K562 (cell line): ENCODE data around the gene ROBO2. TPM values are rescaled to one million over a fixed set of nuclear protein-coding genes. Genes with fewer than 3 reads are reported as not detected.

Experiments
- ATAC-seq: fragments of 200-7000 bp; cut with Tn5 transposase; 3 replicates; pipeline ENCODE4 v1.9.1; 2020; ENCODE audit warnings: moderate library complexity
- BruUV-seq: library from RNA; stranded (reverse); fragments of 400-500 nt; replicated peaks from 2 replicates; lab custom pipeline; 2021; lab: Mats Ljungman, UMichigan
- CTCF ChIA-PET: fragments of 300-600 bp; formaldehyde crosslinking; extraction: SDS; loops from one replicate; lab custom pipeline; 2021; ENCODE audit warnings: low intra/inter-chr PET ratio; lab: Yijun Ruan, JAX
- POLR2A ChIA-PET: fragments of 300-600, 350-650 bp; sonication (Branson Sonifier 250); formaldehyde crosslinking; extraction: SDS; loops from one replicate; lab custom pipeline; 2021; ENCODE audit warnings: antibody characterized with exemption, inconsistent platforms; lab: Yijun Ruan, JAX
- DNase-seq, 4 experiments: peaks; one replicate each; pipeline versions ENCODE4 v3.0.0 to v3.0.0-alpha.2; 2011 to 2018; ENCODE audit warnings: low spot score in 3 of 4, mixed read lengths in 3 of 4; ENCODE audit errors: extremely low read depth in 1 of 4
- FAIRE-seq: peaks from 2 replicates; lab custom pipeline; 2011; peaks lifted over from hg19 to GRCh38; lab: Jason Lieb, UNC
- H2AFZ ChIP-seq: 2 replicates; pipeline ENCODE4 v1.6.0; 2011; ENCODE audit warnings: low read depth, low read length, control low read depth, inconsistent platforms
- H3K27ac ChIP-seq: fragments of 200-600 bp; 3 replicates; pipeline ENCODE4 v1.8.0; 2011; ENCODE audit warnings: low read depth, mild to moderate bottlenecking, control low read depth, inconsistent platforms, low read length, moderate library complexity, mixed read lengths; ENCODE audit errors: extremely low read depth
- H3K27me3 ChIP-seq, 2 experiments: fragments of 300-600 bp in 1 of 2; 2 replicates in 1 of 2; 3 replicates in 1 of 2; pipeline versions ENCODE4 v1.6.0 to v1.8.0; 2011; ENCODE audit warnings: inconsistent platforms in 2 of 2, low read length in 2 of 2, mild to moderate bottlenecking in 1 of 2, mixed read lengths in 1 of 2, moderate library complexity in 1 of 2; ENCODE audit not compliant: control insufficient read depth in 2 of 2, insufficient read depth in 2 of 2
- H3K36me3 ChIP-seq: fragments of 300-600 bp; 3 replicates; pipeline ENCODE4 v1.8.0; 2011; ENCODE audit warnings: mild to moderate bottlenecking, low read length, inconsistent platforms; ENCODE audit not compliant: control insufficient read depth, insufficient read depth
- H3K4me1 ChIP-seq, 2 experiments: fragments of 200-600 bp in 1 of 2; replicated peaks in 1 of 2; 2 replicates in 1 of 2; 3 replicates in 1 of 2; pipeline versions ENCODE4 v1.5.1 to v1.8.0; 2011; ENCODE audit warnings: inconsistent platforms in 2 of 2, low read length in 2 of 2, mild to moderate bottlenecking in 1 of 2, mixed read lengths in 1 of 2, moderate library complexity in 1 of 2; ENCODE audit not compliant: control insufficient read depth in 2 of 2, insufficient read depth in 2 of 2
- H3K4me2 ChIP-seq: 2 replicates; pipeline ENCODE4 v1.6.1; 2011; ENCODE audit warnings: low read length, control low read depth, inconsistent platforms, mixed read lengths; ENCODE audit not compliant: insufficient read depth
- H3K4me3 ChIP-seq: fragments of 200-600 bp; sonication (generic), shearing (Covaris generic); 2 replicates; pipeline ENCODE4 v1.5.1; 2016; ENCODE audit warnings: control low read depth, inconsistent platforms
- H3K79me2 ChIP-seq: fragments of 200-600 bp; 3 replicates; pipeline ENCODE4 v1.8.0; 2011; ENCODE audit warnings: low read length, inconsistent platforms; ENCODE audit not compliant: control insufficient read depth, insufficient read depth
- H3K9ac ChIP-seq, 2 experiments: 2 replicates each; pipeline versions ENCODE4 v1.6.0 to v1.6.1; 2011; ENCODE audit warnings: low read depth in 2 of 2, low read length in 2 of 2, control low read depth in 1 of 2, inconsistent platforms in 1 of 2, mild to moderate bottlenecking in 1 of 2, mixed read lengths in 1 of 2; ENCODE audit not compliant: insufficient read depth in 1 of 2
- H3K9me1 ChIP-seq: one replicate; pipeline ENCODE4 v1.6.0; 2011; ENCODE audit warnings: inconsistent platforms, mild to moderate bottlenecking, low read length, moderate library complexity; ENCODE audit not compliant: control insufficient read depth, insufficient read depth
- H3K9me3 ChIP-seq: replicated peaks from 2 replicates; pipeline ENCODE4 v1.5.1; 2011; ENCODE audit warnings: low read depth, low read length, inconsistent platforms; ENCODE audit not compliant: control insufficient read depth, insufficient read depth
- H4K20me1 ChIP-seq: replicated peaks from 2 replicates; pipeline ENCODE4 v1.6.1; 2011; ENCODE audit warnings: low read length, inconsistent platforms, mixed read lengths; ENCODE audit not compliant: control insufficient read depth, insufficient read depth
- EGR1 ChIP-seq: fragments of 450-650 bp; conservative IDR thresholded peaks from 2 replicates; pipeline ENCODE4 v1.6.1; 2017; ENCODE audit warnings: mild to moderate bottlenecking
- HIVEP1 ChIP-seq: fragments of 250-450 bp; sonication (Bioruptor Pico); IDR thresholded peaks from 2 replicates; pipeline ENCODE4 v1.4.0; 2020; ENCODE audit warnings: mild to moderate bottlenecking
- MCM5 ChIP-seq: fragments of 450-650 bp; IDR thresholded peaks from 2 replicates; pipeline ENCODE4 v1.6.1; 2016; ENCODE audit warnings: low read depth
- NEUROD1 ChIP-seq: fragments of 150-350 bp; IDR thresholded peaks from 2 replicates; pipeline ENCODE4 v1.6.1; 2014; ENCODE audit warnings: borderline replicate concordance, low read length, low read depth; ENCODE audit not compliant: partially characterized antibody
- POLR2AphosphoS5 ChIP-seq: IDR thresholded peaks from 2 replicates; pipeline ENCODE4 v1.6.1; 2011; ENCODE audit warnings: mild to moderate bottlenecking, low read depth, low read length, moderate library complexity; ENCODE audit not compliant: control insufficient read depth, insufficient read depth
- PRPF4 ChIP-seq: fragments of 200-400 bp; formaldehyde crosslinking; IDR thresholded peaks from one replicate; pipeline ENCODE4 v1.6.1; 2017; ENCODE audit warnings: low read length, low read depth, mild to moderate bottlenecking; ENCODE audit not compliant: insufficient read depth, poor library complexity, severe bottlenecking
- WGBS: fragments of 100-300 bp; shearing (Covaris generic); methylation state at CpG from one replicate; pipeline ENCODE4 v1.1.6; 2016; ENCODE audit warnings: low coverage, mixed read lengths; ENCODE audit not compliant: insufficient coverage; ENCODE audit errors: missing lambda C conversion rate; 5-methylcytosine and 5-hydroxymethylcytosine counted together
- in situ Hi-C: fragments of 300-500 bp; cut with MboI; formaldehyde crosslinking; loops from 4 replicates; pipeline ENCODE4 v1.15.0; 2018; ENCODE audit warnings: inconsistent platforms, mixed read lengths
- intact Hi-C: fragments of 100-400 bp; cut with micrococcal nuclease; formaldehyde crosslinking; loops from 2 replicates; pipeline ENCODE4 v1.14.2; 2022
- polyA plus RNA-seq, 8 experiments: library from polyadenylated mRNA; depleted of rRNA in 4 of 8; stranded (reverse) in 5 of 8; unstranded in 3 of 8; fragments of >200 nt; fragmentation: Nextera tagmentation in 2 of 8; fragmentation: Illumina TruSeq in 1 of 8; extraction: Ambion mirVana in 2 of 8; extraction: Trizol in 1 of 8; gene quantifications; 2 replicates each; pipeline versions ENCODE4 v1.2.1 to v1.2.3, GENCODE V29; 2011 to 2014; ENCODE audit warnings: inconsistent platforms in 1 of 8, missing spikeins in 1 of 8
- total RNA-seq, 7 experiments: library from RNA; depleted of rRNA in 6 of 7; stranded (reverse); fragments of >200 nt in 6 of 7; fragmentation: Illumina TruSeq in 2 of 7; extraction: Trizol in 2 of 7; gene quantifications; 2 replicates each; pipeline versions ENCODE4 v1.2.1 to v1.2.3, GENCODE V29; 2011 to 2021; ENCODE audit warnings: low replicate concordance in 1 of 7
- TF ChIP-seq, protein P1 (sequence below): fragments of 200-800 bp; sonication (Bioruptor generic); IDR thresholded peaks from 2 replicates; pipeline ENCODE4 v1.6.1; 2016; ENCODE audit warnings: missing genetic modification characterization, missing compliant biosample characterization

The ROBO2 gene
- total and polyA plus RNA-seq, 9 of the 15 experiments (the other 6 are each of a cell fraction or from before 2014, with no cell fraction given), result 0.84 to 3.0 (median 1.7) TPM

DNA sequence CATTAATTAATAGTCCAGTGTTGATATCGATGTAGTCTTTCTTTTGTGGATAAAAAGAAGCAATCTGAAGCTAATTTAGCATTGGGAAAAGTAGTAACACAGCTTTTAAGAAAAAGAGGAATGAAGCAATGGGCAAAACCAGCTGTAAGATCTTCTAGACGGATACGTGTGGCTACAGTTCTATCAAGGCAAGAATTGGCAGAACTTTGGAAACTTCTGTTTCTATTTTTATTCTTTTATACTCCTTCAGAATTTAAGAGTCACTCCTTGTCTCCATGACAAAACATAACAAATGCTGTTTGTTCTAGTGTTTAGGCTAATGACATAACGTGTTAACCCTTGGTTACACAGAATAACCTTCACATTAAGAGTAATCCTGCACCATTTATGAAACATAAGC is 289.2 kb downstream of the ROBO2 start (continued):
- no peak for TF ChIP-seq NEUROD1
- TF ChIP-seq EGR1, result no peak
- TF ChIP-seq HIVEP1 (CRISPR knock-in tag), result no peak
- TF ChIP-seq, protein P1, sequence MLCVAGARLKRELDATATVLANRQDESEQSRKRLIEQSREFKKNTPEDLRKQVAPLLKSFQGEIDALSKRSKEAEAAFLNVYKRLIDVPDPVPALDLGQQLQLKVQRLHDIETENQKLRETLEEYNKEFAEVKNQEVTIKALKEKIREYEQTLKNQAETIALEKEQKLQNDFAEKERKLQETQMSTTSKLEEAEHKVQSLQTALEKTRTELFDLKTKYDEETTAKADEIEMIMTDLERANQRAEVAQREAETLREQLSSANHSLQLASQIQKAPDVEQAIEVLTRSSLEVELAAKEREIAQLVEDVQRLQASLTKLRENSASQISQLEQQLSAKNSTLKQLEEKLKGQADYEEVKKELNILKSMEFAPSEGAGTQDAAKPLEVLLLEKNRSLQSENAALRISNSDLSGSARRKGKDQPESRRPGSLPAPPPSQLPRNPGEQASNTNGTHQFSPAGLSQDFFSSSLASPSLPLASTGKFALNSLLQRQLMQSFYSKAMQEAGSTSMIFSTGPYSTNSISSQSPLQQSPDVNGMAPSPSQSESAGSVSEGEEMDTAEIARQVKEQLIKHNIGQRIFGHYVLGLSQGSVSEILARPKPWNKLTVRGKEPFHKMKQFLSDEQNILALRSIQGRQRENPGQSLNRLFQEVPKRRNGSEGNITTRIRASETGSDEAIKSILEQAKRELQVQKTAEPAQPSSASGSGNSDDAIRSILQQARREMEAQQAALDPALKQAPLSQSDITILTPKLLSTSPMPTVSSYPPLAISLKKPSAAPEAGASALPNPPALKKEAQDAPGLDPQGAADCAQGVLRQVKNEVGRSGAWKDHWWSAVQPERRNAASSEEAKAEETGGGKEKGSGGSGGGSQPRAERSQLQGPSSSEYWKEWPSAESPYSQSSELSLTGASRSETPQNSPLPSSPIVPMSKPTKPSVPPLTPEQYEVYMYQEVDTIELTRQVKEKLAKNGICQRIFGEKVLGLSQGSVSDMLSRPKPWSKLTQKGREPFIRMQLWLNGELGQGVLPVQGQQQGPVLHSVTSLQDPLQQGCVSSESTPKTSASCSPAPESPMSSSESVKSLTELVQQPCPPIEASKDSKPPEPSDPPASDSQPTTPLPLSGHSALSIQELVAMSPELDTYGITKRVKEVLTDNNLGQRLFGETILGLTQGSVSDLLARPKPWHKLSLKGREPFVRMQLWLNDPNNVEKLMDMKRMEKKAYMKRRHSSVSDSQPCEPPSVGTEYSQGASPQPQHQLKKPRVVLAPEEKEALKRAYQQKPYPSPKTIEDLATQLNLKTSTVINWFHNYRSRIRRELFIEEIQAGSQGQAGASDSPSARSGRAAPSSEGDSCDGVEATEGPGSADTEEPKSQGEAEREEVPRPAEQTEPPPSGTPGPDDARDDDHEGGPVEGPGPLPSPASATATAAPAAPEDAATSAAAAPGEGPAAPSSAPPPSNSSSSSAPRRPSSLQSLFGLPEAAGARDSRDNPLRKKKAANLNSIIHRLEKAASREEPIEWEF, result no peak
- TF ChIP-seq MCM5, result no peak
- TF ChIP-seq PRPF4, result no peak

GRCh38 chr3:77338195-77338594 is 298.3 kb downstream of the ROBO2 start:
- no peaks in the 10 kb centered on the region for H3K27me3 ChIP-seq
- no peaks in the 10 kb centered on the region for H3K4me1 ChIP-seq
- no peaks in the 10 kb centered on the region for H3K9me1 ChIP-seq
- H4K20me1 ChIP-seq, result no peaks in the 10 kb centered on the region
- H3K79me2 ChIP-seq, result no peaks in the 10 kb centered on the region
- POLR2A ChIA-PET, result no interaction called here
- no peak overlapping the region for H3K4me3 ChIP-seq
- no peak for FAIRE-seq
- ATAC-seq, result no peak
- no peaks in the 10 kb centered on the region for H3K36me3 ChIP-seq
- 7% methylated on average over 4 of the region's 5 CpGs for WGBS
- no TSS peak for BruUV-seq
- H3K9me3 ChIP-seq, result no peaks in the 10 kb centered on the region
- no peak overlapping the region for H2AFZ ChIP-seq
- H3K9ac ChIP-seq, result no peak overlapping the region
- in situ Hi-C loops, result no loop called here
- CTCF ChIA-PET, result no interaction called here
- no peak overlapping the region for H3K4me2 ChIP-seq
- DNase-seq, result no peak
- intact Hi-C loops, result no loop called here
- H3K27ac ChIP-seq, result no peak overlapping the region
- TF ChIP-seq POLR2AphosphoS5, result no peak
